Measurements from ENCODE around the gene KCNN4. TPM values are rescaled to one million over a fixed set of nuclear protein-coding genes. Genes with fewer than 3 reads are reported as not detected.

Gene KCNN4
- total RNA-seq, 1 donor from 2014 or later: 1.6 TPM

DNA sequence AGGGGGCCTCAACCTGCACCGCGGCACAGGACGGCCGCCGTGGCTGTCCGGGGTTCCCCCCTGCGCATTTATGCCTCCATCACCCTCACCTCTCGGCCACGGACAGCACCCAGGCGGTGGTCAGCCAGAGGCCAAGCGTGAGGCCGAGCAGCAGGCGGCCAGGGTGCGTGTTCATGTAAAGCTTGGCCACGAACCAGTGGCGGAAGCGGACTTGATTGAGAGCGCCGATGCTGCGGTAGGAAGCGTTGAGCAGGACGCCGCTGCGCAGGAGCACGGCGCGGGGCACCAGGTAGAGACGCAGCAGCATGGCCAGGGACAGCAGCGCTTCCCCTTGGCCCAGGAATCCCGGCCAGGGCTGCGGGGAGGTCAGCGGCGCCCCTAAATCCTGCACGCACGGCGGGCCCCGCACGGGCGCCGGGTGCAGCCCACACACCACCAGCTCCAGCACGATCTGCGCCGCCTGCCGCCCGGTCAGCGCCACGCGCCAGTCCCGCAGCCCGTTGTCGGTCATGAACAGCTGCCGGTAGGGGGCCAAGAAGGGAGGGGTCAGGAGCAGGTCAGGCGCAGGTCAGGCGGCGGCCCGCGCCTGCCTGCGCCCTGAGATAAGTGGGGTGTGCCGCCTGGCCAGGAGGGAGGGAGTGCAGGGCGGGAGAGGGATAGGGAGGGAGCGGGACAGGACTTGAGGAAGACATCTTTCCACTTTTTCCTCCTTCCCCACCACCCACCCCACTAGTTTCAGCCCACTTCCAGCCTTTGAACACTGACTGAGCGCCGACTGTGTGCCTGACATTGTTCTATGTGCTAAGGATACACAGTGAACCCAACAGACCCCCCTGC lies 6.5 kb downstream of the KCNN4 start:
- peak; percentile 82 for DNase-seq (ENCODE audit: extremely low spot score, unreplicated experiment)
- Mint-ChIP-seq H3K4me1 (ENCODE audit: unreplicated experiment) (peaks cover 37% of the 10 kb centered on the region), H3K9me3 (no peaks in the 10 kb centered on the region), H3K27ac (no peak overlapping the region), H3K4me3 (peak overlapping the region; percentile 77), H3K27me3 (peaks cover 34% of the 10 kb centered on the region), H3K36me3 (no peaks in the 10 kb centered on the region)
- TF ChIP-seq CTCF (conservative IDR thresholded peaks at IDR 0.05): peak; percentile 76

DNA sequence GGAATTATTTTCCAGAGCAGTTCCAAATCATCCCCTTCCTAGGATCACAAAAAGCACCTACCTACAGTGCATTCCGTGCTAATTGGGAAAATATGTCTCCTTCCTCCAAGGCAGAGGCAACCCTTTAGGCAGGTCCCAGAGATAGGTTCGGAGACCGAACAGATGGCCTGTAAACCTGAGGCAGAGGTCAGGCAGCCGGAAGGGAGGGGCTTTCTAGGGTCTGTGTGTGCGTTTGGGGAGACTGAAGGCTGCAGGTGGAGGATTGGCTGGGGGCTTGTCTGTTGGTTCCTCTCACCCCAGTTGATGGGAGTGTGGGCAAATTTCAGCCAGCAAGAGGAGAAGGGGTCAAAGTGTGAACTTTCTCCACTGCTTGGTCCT lies 7.1 kb downstream of the KCNN4 start:
- Mint-ChIP-seq H3K27me3 (peaks cover 38% of the 10 kb centered on the region), H3K4me1 (ENCODE audit: unreplicated experiment) (peaks cover 34% of the 10 kb centered on the region), H3K36me3 (no peaks in the 10 kb centered on the region), H3K4me3 (peak overlapping the region; percentile 71), H3K27ac (no peak overlapping the region), H3K9me3 (no peaks in the 10 kb centered on the region)
- DNase-seq (ENCODE audit: extremely low spot score, unreplicated experiment): no peak
- no peak for TF ChIP-seq CTCF (conservative IDR thresholded peaks at IDR 0.05)

DNA sequence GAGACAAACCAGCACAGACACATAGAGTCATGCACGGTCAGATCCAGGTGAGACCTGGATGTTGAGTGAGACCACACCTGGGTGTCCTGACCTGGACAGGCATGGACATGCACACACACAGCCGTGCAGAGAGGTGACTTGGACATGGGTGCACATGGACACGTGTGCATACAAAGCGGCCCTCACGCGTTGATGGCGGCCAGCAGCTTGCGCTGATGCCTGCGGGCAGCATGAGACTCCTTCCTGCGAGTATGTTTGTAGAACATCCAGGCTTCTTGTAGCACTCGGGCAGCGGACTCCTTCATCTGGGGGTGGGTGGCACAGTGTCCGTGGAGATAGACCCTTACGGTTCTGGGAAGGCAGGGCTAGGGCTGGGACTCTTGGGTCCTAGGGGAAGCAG lies 11.5 kb downstream of the KCNN4 start:
- DNase-seq (ENCODE audit: extremely low spot score, unreplicated experiment): no peak
- TF ChIP-seq CTCF (conservative IDR thresholded peaks at IDR 0.05): no peak

DNA sequence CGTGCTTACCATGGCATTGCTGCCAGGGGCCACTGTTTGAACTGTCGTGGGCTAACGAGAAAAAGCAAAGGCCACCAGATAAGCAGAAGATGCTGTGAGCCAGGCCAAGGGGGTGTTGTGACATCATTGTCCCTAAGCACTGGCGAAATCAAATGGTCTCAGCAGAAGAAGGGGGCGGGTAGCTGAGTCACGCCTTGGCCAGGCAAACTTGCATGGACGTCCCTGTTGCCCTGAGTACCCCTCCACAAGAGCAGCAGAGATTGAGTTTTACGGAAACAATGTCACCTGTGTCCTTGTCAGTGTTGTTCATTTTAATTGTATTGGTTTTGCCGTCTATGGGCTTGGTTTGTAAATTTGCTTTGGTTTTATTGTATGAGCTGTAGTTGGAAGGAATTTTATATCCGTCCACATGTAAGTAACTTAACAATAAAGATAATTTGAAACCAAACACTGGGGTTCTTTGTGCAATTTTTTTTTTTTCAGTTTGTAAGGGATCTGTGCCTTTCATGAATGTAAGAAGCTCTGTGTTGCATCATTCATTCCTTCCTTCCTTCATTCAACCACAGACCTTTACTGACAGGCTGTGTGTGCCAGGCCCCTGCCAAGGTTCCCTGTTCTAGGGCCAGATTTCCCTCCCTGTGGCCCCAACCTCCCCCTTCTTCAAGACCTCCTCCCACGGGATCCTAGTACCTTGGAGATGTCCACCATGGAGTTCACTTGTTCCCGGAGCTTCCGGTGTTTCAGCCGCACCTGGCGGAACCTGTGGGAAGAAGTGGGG lies 12.3 kb downstream of the KCNN4 start:
- H3K36me3 Mint-ChIP-seq: no peaks in the 10 kb centered on the region
- H3K27me3 Mint-ChIP-seq: peaks cover 25% of the 10 kb centered on the region
- no peak overlapping the region for H3K4me3 Mint-ChIP-seq
- no peaks in the 10 kb centered on the region for H3K9me3 Mint-ChIP-seq
- no peak for DNase-seq (ENCODE audit: extremely low spot score, unreplicated experiment)
- no peak overlapping the region for H3K27ac Mint-ChIP-seq
- TF ChIP-seq CTCF (conservative IDR thresholded peaks at IDR 0.05): no peak
- H3K4me1 Mint-ChIP-seq (ENCODE audit: unreplicated experiment): peaks cover 10% of the 10 kb centered on the region

More for the DNA sequence above, 11.5 kb downstream of the KCNN4 start:
- Mint-ChIP-seq H3K36me3 (no peaks in the 10 kb centered on the region), H3K4me1 (ENCODE audit: unreplicated experiment) (peaks cover 13% of the 10 kb centered on the region), H3K9me3 (no peaks in the 10 kb centered on the region), H3K4me3 (no peak overlapping the region), H3K27me3 (peaks cover 30% of the 10 kb centered on the region), H3K27ac (no peak overlapping the region)

- no peak overlapping the region for H3K4me3 Mint-ChIP-seq
- H3K4me1 Mint-ChIP-seq (ENCODE audit: unreplicated experiment): peaks cover 6% of the 10 kb centered on the region
- no peak for DNase-seq (ENCODE audit: extremely low spot score, unreplicated experiment)
- no peak overlapping the region for H3K27ac Mint-ChIP-seq
- H3K36me3 Mint-ChIP-seq: no peaks in the 10 kb centered on the region
- H3K9me3 Mint-ChIP-seq: no peaks in the 10 kb centered on the region
- H3K27me3 Mint-ChIP-seq: peaks cover 18% of the 10 kb centered on the region
- TF ChIP-seq CTCF (conservative IDR thresholded peaks at IDR 0.05): no peak
These were observed 13.0 kb downstream of the KCNN4 start for GRCh38 chr19:43767818-43768217.
